CD4-positive, alpha-beta T cell treated with Interleukin-15 for 1 hour (primary cell): ENCODE measurements around the gene GPC5.
"Not testable (repeated sequence)": the region's sequence is repeated elsewhere in the genome, so short reads cannot be mapped to it uniquely, and the experiment has no call there.

Experiments used
- DNase-seq: peaks from one replicate; pipeline ENCODE4 v3.0.0-alpha.2; 2020

The GPC5 gene

GRCh38 chr13:91798338-91798737, 399.9 kb downstream of the GPC5 start:
- not testable (repeated sequence) for DNase-seq

DNA sequence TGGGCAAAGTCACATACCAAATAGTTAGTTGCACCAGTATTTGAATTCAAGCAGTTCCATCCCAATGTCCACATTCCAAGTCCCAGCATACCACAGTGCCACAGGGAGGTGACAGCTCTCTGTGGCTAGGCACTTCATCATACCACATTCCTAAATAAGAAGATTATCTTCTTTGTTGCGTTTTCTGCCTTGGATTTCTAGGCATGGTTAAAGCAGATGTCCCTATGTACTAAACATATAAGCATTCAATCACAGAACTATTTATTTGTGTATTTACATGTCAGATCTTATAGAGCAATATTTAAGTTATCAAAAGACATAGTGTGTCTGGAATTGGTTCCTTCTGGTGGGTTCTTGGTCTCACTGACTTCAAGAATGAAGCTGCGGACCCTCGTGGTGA, 403.4 kb downstream of the GPC5 start:
- DNase-seq, result not testable (repeated sequence)

DNA sequence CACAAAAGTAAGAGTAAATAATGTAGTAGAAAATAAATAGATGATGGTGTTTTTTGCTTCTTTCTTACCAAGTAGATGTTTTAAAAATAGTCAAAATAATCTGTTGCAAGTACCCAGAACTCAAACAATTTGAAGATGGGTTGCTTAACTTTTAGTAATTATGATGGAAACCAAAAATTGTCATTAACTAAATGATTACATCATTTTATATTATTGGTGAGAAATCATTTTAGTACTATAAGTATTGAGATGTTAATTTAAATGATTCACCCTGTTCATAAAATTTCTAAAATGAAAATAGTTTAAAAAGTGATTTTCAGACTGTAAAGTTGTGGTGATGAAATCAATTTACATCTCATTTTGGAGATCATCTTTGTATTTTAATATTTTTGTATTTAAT, 404.5 kb downstream of the GPC5 start:
- no peak for DNase-seq

DNA sequence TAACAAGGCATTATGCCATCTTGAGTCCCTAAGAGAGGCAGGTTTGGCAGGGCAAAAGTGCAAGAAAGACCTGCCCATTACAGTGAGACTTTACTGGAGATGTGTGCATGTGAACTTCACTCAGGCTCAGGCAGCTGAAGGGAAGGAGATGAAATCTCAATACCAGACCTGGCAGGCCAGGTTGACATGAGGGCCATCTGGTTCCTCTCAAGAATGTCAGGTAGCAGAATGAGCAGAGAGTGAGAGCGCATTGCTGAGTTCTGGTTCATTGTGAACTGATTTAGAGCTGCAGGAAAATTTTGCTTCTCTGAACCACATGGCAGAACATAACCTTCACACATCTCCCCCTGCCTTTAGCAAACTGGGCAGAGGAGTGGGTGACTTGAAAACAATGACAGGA, 406.3 kb downstream of the GPC5 start:
- DNase-seq, result no peak

DNA sequence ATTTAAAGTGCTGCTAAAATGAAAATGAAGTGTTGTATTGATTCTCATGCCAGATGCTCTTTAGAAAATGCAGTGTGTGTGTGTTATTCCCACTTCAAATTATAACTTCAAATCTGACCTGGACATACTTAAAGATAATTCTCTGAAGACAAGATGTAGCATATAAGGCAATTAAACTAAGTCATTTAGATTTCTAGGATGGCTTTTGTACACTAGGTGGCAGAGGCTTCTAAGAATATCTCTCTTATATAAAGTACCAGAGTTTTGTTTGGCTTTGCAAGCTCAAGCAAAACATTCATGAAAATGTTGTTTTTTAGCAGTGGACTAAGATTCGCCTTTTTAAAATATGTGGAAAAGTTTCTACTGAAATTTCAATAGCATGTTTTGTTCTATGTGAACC, 407.2 kb downstream of the GPC5 start:
- DNase-seq, result no peak

DNA sequence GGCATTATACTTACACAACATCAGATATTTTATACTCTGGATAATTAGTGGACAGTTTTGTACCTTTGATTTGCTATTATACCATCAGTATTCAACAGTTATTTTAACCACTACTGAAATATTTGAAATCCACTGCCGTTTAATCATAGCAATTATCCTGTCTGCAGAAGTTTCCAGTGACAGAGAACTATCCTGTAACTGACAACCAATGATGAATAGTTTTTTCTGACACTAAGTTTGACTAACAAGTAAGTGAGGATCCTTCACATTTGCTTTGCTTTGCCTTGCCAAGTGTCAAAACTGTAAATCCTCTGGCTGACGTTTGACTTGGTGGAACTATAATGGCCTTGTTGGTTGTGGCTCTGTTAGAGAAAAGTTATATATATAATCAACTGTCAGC, 410.7 kb downstream of the GPC5 start:
- no peak for DNase-seq

DNA sequence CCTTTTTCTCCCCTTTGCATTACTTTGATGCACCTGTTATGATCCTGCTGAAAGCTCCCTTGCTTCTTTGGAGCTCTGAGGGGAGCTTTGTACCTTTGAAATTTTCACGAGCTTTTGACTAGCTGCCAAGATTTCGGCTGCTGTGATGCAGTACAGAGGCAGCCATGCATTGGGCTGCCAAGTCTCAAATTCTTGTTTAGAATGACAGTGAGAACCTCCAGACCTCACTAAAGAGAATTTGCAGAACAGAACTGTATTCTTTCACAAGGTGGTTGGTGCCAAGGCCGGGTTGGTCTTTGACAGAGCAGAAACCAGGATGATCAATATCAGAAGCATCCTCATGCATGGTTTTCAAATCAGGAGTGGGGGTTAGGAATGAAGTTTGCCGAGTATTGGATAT, 414.8 kb downstream of the GPC5 start:
- no peak for DNase-seq

- DNase-seq, result no peak
These were observed 417.9 kb downstream of the GPC5 start for GRCh38 chr13:91816263-91816807.

GRCh38 chr13:91817250-91817649, 418.8 kb downstream of the GPC5 start:
- DNase-seq, result no peak

DNA sequence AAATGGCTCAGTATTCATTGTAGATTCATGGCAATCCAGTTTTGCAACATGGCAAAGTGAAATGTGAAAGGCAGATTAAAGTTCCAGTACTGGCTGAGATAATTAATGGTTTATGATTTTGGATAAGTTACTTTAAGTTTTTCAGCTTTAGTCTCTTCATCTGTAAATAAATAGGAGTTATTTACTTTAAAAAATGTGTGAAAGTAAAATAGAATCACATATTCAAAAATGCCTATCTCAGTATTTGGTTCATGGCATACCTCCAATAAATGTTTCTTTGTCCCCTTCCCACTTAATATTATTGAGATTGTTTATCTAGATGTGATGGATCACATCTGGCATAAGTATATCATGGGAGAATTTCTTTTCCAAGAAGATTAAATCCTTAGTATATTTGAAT, 426.0 kb downstream of the GPC5 start:
- DNase-seq, result no peak

DNA sequence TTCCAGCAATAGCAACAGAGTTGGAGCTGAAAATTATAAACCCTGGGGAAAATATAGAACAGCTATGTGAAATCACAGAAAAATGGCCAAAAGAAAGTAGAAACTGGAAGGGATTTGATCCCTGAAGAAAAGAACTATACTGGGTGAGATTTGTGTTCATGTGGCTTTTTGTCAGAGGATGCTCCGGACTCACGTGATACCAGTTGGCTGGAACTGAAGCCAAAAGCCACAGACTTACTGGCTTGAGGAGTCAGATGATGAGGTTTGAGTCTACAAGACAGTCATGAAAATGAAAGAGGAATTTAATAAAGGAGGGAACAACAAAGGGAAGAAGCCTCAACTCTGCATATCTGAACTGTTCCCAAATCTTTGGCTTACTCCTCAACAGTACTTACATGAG, 427.1 kb downstream of the GPC5 start:
- DNase-seq, result no peak

DNA sequence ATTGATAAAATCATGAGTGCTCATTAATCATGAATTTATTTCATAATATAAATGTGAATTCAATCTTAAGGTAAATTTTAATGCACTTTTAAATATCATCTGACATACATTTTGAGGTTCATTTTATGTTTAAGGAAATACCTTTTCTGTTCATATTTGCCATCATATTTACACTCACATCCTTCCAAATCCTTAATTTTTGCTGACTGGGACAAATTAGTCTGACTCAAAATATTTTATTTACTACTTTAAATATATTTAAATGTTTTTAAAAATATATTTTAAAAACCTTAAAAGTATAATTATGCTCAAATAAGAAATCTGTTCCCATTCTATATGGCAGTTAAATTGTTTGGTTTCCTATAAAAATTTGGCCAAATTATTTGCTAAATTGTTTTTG, 438.1 kb downstream of the GPC5 start:
- no peak for DNase-seq

DNA sequence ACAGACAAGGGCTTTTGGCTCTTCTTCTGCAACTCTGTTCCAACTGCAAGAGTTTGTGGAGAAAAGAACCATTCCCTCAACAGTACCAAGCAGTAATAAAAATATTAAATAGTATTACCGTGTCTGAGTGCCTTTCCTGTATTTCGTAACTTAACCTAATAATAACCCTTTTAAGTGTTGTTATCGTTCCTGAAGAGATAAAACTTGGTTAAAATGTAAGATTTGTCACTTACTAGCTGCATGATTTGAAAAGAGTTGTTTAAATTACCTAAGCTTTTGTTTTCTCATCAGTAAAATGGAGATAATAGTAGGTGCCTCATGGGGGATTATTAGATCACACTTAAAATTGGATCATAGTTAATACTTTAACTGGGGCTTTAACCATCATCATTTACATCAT, 447.2 kb downstream of the GPC5 start:
- DNase-seq, result no peak

GRCh38 chr13:91863699-91864098, 465.3 kb downstream of the GPC5 start:
- no peak for DNase-seq

DNA sequence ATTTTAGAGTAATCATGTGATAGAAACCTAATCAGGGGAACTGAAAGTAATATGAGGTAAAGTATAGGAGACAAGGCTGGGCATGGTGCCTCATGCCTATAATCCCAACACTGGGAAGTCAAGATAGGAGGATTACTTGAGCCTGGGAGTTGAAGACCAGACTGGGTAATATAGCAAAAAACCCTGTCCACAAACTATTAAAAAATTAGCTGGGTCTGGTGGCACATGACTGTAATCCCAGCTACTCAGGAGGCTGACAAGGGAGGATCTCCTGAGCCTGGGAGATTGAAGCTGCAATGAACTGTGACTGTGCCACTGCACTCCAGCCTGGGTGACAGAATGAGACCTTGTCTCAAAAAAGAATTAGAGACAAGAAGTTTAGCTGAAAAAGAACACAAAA, 469.9 kb downstream of the GPC5 start:
- DNase-seq, result no peak

DNA sequence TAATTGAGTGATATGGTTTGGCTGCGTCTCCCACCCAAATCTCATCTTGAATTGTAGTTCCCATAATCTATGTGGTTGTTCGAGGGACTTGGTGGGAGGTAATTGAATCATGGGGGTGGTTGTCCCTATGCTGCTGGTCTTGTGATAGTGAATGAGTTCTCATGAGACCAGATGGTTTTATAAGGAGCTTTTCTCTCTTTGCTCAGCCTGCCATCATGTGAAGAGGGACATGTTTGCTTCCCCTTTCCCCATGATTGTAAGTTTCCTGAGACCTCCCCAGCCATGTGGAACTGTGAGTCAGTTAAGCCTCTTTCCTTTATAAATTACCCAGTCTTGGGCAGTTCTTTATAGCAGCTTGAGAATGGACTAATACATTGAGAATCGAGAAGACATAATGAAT, 480.1 kb downstream of the GPC5 start:
- DNase-seq, result no peak

DNA sequence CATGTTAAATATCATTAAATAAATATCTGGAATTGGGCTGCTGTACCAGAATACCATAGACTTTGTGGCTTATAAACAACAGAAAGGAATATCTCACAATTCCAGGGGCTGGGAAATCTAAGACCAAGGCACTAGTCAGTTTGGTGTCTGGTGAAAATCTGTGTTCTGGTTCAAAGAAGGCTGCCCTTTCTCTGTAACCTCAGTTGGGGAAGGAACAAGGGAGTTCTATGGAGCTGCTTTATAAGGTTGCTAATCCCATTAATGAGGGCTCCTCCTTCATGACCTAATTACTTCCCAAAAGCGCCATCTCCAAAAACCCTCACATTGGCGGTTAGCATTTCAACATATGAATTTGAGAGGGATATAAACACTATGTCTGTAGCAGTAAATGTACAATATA, 480.9 kb downstream of the GPC5 start:
- DNase-seq, result no peak

DNA sequence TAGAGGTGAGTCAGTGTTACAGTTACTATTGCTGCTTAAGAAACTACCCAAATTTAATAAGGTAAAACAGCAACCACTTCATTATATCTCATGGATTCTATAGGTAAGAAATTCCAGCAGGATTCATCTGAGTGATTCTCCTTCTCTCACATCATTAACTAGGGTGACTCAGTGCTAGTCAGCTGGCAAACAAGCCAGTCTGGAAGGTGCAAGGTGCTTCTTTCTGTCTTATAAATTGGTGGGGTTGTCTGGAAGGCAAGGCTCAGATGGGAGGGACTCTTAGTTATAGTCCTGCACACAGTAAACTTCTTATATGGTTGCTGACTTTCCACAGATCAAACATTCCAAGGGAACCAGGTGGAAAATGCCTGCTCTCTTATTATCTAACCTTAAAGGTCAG, 484.5 kb downstream of the GPC5 start:
- no peak for DNase-seq

DNA sequence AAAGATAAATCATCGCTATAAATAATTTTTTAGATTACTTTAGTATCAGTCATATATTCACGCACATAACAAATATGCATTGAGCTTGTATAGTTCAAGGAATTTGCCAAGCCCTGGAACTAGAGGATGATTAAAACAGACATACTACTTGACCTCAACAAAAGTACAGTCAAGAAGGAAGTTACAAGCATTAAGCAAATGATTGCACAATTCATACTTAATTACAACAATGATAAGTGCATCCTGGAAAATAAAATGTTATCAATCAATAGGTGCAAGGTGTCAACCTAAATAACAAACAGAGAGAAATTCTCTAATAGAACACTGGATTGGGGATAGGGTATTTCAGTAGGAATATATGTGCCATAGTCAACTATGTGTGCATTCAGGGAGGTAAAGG, 491.2 kb downstream of the GPC5 start:
- DNase-seq, result no peak

- DNase-seq, result no peak
These were observed 492.7 kb downstream of the GPC5 start for GRCh38 chr13:91891141-91891540.

DNA sequence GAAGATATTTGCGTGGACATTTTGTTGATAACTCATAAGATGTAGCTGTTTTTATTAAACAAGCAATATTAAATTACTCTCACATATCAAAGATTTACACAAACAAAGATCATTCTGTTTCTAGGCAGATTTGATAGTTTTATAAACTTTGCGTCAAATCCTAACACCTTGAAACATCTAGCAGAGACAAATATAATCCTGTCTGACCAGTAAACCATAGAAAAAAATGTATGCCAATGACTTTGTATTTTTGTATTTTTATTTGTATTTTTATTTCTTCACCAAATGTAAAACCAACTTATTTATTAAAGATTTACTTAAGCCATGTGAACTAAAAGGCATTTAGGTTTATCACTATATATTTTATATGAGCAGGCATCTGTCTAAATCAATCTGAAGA, 494.6 kb downstream of the GPC5 start:
- no peak for DNase-seq

- no peak for DNase-seq
These were observed 495.9 kb downstream of the GPC5 start for GRCh38 chr13:91894316-91894715.

DNA sequence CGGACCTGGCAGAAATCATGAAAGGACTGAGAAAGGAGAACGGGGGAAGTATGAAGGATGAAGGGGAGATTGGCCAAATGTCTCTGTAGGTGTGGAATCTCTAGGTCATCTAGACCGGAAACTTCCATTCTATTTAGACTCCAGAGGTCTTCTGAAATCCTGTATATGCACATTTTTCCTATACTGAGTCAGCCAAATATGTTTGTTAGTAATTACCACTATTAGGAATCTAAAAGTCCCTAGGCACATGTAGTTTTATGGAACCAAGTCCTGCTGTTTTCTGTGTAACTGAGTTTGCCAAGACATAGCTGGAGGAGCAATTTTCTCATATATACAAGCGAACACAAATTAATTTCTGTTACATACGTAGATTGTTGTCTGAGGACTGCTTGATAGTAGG, 498.1 kb downstream of the GPC5 start:
- no peak for DNase-seq

GRCh38 chr13:91898986-91899385, 500.6 kb downstream of the GPC5 start:
- not testable (repeated sequence) for DNase-seq

DNA sequence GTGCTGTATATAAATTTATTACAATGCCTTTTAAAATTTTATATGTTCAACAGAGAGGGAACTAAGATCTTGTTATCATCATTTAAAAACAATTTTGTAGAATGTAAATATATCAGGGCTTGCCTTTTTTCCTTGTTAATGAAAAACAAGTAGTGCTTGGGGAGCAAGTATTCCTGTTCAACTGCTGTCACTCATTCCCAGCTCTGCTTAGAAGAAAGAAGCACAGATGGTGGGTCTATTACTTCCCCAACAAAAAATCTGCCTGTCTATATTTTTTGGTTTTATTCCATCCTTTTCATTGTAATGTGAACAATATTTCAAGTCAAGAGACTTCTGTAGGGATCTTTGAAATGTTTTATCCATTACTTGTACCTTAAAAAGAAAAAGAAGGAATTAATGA, 503.9 kb downstream of the GPC5 start:
- DNase-seq, result no peak

DNA sequence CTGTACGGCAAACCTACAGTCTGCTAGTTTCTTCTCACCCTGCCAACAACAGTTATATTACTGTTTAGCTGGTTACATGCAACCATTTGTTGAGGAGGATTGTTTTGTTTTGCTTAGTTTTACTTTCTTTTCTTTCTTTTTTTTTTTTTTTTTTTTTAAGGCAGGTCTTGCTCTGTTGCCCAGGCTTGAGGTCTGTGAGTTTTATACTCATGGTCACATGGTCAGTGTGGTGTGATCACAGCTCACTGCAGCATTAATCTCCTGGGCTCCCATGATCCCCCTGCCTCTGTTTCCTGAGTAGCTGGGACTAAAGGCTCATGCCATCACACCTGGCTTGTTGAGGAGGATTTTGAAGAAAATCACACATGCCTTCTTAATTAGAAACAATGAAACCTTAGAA, 505.6 kb downstream of the GPC5 start:
- no peak for DNase-seq
